ENCODE measurements around the gene IL4R. TPM values are rescaled to one million over a fixed set of nuclear protein-coding genes. Genes with fewer than 3 reads are reported as not detected.

The IL4R gene
- total and polyA plus RNA-seq, 2 donors (not counting 1 experiment from before 2014, with no cell fraction given) = 17.1 to 23.6 TPM

DNA sequence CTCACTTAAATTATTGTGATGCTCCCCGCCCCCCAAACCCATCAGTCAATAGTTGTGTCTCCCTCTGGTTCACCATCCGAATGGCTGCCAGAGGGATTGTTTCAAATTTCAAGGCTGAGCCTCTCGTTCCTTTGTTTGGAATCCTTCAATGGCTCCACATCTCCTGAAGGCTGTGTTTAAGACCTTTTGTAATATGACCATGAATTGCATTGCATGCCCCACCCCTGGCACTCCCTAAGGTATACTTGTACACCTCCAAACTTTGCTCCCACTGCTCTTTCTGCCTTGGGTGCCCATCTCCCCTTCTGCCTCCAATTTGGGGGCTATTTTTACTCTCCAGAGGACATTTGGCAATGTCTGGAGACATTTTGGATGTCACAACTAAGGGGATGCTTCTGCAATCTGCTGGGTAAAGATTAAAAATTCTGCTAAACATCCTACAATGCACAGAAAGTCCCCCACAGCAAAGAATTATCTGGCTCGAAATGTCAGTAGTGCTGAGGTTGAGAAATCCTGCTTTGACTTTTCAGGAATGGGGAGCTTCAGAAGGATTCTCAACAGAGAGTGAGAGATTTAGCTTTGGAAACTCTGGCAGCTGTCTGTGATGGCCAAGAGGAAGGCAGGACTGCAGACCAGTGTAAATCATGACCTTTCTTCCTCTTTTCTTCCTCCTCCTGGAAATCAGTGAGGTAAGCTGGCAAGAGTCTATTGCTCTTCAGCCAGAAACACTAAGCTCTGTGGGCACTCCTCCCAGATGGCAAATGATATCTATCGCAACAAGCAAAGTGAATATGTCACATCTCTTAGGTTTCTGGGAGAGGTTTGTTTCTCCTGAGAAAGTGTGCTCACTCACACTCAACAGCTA, 8.7 kb upstream of the IL4R start:
- Histone ChIP-seq H3K27me3 (ENCODE audit: control insufficient read depth, insufficient read depth, low read length) (no peaks in the 10 kb centered on the region), H3K4me3 (replicated peaks in 1 of 4; ENCODE audit: control extremely low read depth in 1 of 4, insufficient read depth in 1 of 4, low read depth in 3 of 4, low read length in 4 of 4) (no peak overlapping the region), H3K4me2 (ENCODE audit: extremely low read depth, insufficient read depth, low read length) (no peak overlapping the region), H3K9me3 (ENCODE audit: control insufficient read depth, insufficient read depth, low read depth, low read length) (no peaks in the 10 kb centered on the region), H3K4me1 (ENCODE audit: control insufficient read depth, extremely low read depth, insufficient read depth, low read length) (no peaks in the 10 kb centered on the region), H3K27ac (ENCODE audit: insufficient read depth, low read length) (no peak overlapping the region), H3K36me3 (ENCODE audit: control insufficient read depth, insufficient read depth, low read length) (no peaks in the 10 kb centered on the region), H3K9ac (ENCODE audit: insufficient read depth, low read length) (no peak overlapping the region), H2AFZ (ENCODE audit: low read length) (no peak overlapping the region), H4K20me1 (ENCODE audit: control insufficient read depth, extremely low read depth, insufficient read depth, low read length) (no peaks in the 10 kb centered on the region), H3K79me2 (ENCODE audit: control insufficient read depth, insufficient read depth, low read length) (no peaks in the 10 kb centered on the region)
- TF ChIP-seq EZH2 (IDR thresholded peaks at IDR 0.05; ENCODE audit: low read length, missing control alignments) (no peak), CTCF (conservative IDR thresholded peaks at IDR 0.05 in 1 of 2, IDR thresholded peaks at IDR 0.05 in 1 of 2; ENCODE audit: low read depth in 1 of 2, low read length in 2 of 2) (no peak)
- no peak for DNase-seq (ENCODE audit: low read depth in 2 of 2)

- no peaks in the 10 kb centered on the region for H3K79me2 ChIP-seq (ENCODE audit: control insufficient read depth, insufficient read depth, low read length)
- no peak for DNase-seq (ENCODE audit: low read depth in 2 of 2)
- H3K4me1 ChIP-seq (ENCODE audit: control insufficient read depth, extremely low read depth, insufficient read depth, low read length) = no peaks in the 10 kb centered on the region
- TF ChIP-seq EZH2 (IDR thresholded peaks at IDR 0.05; ENCODE audit: low read length, missing control alignments) (no peak), CTCF (conservative IDR thresholded peaks at IDR 0.05 in 1 of 2, IDR thresholded peaks at IDR 0.05 in 1 of 2; ENCODE audit: low read depth in 1 of 2, low read length in 2 of 2) (no peak)
- H3K9ac ChIP-seq (ENCODE audit: insufficient read depth, low read length) = no peak overlapping the region
- H3K36me3 ChIP-seq (ENCODE audit: control insufficient read depth, insufficient read depth, low read length) = no peaks in the 10 kb centered on the region
- H4K20me1 ChIP-seq (ENCODE audit: control insufficient read depth, extremely low read depth, insufficient read depth, low read length) = no peaks in the 10 kb centered on the region
- no peak overlapping the region for H3K4me2 ChIP-seq (ENCODE audit: extremely low read depth, insufficient read depth, low read length)
- no peak overlapping the region for H3K4me3 ChIP-seq (replicated peaks in 1 of 4; ENCODE audit: control extremely low read depth in 1 of 4, insufficient read depth in 1 of 4, low read depth in 3 of 4, low read length in 4 of 4)
- no peak overlapping the region for H3K27ac ChIP-seq (ENCODE audit: insufficient read depth, low read length)
- H3K9me3 ChIP-seq (ENCODE audit: control insufficient read depth, insufficient read depth, low read depth, low read length) = no peaks in the 10 kb centered on the region
- H2AFZ ChIP-seq (ENCODE audit: low read length) = no peak overlapping the region
- H3K27me3 ChIP-seq (ENCODE audit: control insufficient read depth, insufficient read depth, low read length) = no peaks in the 10 kb centered on the region
These were observed 7.8 kb upstream of the IL4R start for GRCh38 chr16:27305839-27306442.

GRCh38 chr16:27308792-27309191, 5.0 kb upstream of the IL4R start:
- Histone ChIP-seq H3K27me3 (ENCODE audit: control insufficient read depth, insufficient read depth, low read length) (no peaks in the 10 kb centered on the region), H3K9me3 (ENCODE audit: control insufficient read depth, insufficient read depth, low read depth, low read length) (no peaks in the 10 kb centered on the region), H4K20me1 (ENCODE audit: control insufficient read depth, extremely low read depth, insufficient read depth, low read length) (no peaks in the 10 kb centered on the region), H2AFZ (ENCODE audit: low read length) (no peak overlapping the region), H3K4me2 (ENCODE audit: extremely low read depth, insufficient read depth, low read length) (no peak overlapping the region), H3K79me2 (ENCODE audit: control insufficient read depth, insufficient read depth, low read length) (no peaks in the 10 kb centered on the region), H3K4me3 (replicated peaks in 1 of 4; ENCODE audit: control extremely low read depth in 1 of 4, insufficient read depth in 1 of 4, low read depth in 3 of 4, low read length in 4 of 4) (no peak overlapping the region), H3K36me3 (ENCODE audit: control insufficient read depth, insufficient read depth, low read length) (no peaks in the 10 kb centered on the region), H3K27ac (ENCODE audit: insufficient read depth, low read length) (no peak overlapping the region), H3K4me1 (ENCODE audit: control insufficient read depth, extremely low read depth, insufficient read depth, low read length) (no peaks in the 10 kb centered on the region), H3K9ac (ENCODE audit: insufficient read depth, low read length) (no peak overlapping the region)
- TF ChIP-seq EZH2 (IDR thresholded peaks at IDR 0.05; ENCODE audit: low read length, missing control alignments) (no peak), CTCF (conservative IDR thresholded peaks at IDR 0.05 in 1 of 2, IDR thresholded peaks at IDR 0.05 in 1 of 2; ENCODE audit: low read depth in 1 of 2, low read length in 2 of 2) (no peak)
- DNase-seq (ENCODE audit: low read depth in 2 of 2) = no peak

All from fibroblast of lung (primary cell).